Stimulated activated CD8-positive, alpha-beta memory T cell treated with anti-CD3 and anti-CD28 coated beads, Interleukin-4, amount 100 ng/mL, for 4 hours (primary cell): ENCODE results near the gene TMX1.

ENCODE experiments used
- DNase-seq, 2 donors: peaks; one replicate each; pipeline ENCODE4 v3.0.0-alpha.2; 2020; ENCODE audit warnings: low read depth in 2 of 2, low spot score in 1 of 2

Gene TMX1

GRCh38 chr14:51293149-51293911 lies 53.3 kb downstream of the TMX1 start:
- no peak for DNase-seq

- DNase-seq, result no peak
Observed at GRCh38 chr14:51293912-51294389, 53.9 kb downstream of the TMX1 start.

GRCh38 chr14:51294951-51295525 lies 55.0 kb downstream of the TMX1 start:
- no peak for DNase-seq

GRCh38 chr14:51295646-51296263 lies 55.7 kb downstream of the TMX1 start:
- no peak for DNase-seq

GRCh38 chr14:51297066-51297465 lies 57.0 kb downstream of the TMX1 start:
- no peak for DNase-seq

GRCh38 chr14:51298895-51299294 lies 58.8 kb downstream of the TMX1 start:
- DNase-seq, result no peak

- no peak for DNase-seq
Observed at GRCh38 chr14:51302295-51303030, 62.4 kb downstream of the TMX1 start.

- no peak for DNase-seq
Observed at GRCh38 chr14:51304438-51304837, 64.4 kb downstream of the TMX1 start.

GRCh38 chr14:51304941-51305340 lies 64.9 kb downstream of the TMX1 start:
- no peak for DNase-seq

- no peak for DNase-seq
Observed at GRCh38 chr14:51305751-51306150, 65.7 kb downstream of the TMX1 start.
